ENCODE results near the gene SP3. TPM values are rescaled to one million over a fixed set of nuclear protein-coding genes. Genes with fewer than 3 reads are reported as not detected.
A peak's percentile ranks its signal among the peaks of the same experiment; 100 is the strongest.

The SP3 gene
- total and polyA plus RNA-seq, 2 donors (not counting 1 experiment from before 2014, with no cell fraction given): 64.1 to 124 TPM

- no peaks in the 10 kb centered on the region for H4K20me1 ChIP-seq (ENCODE audit: control insufficient read depth, extremely low read depth, insufficient read depth, low read length)
- H3K36me3 ChIP-seq (ENCODE audit: control insufficient read depth, insufficient read depth, low read length): no peaks in the 10 kb centered on the region
- H3K4me3 ChIP-seq (replicated peaks in 1 of 4; ENCODE audit: control extremely low read depth in 1 of 4, insufficient read depth in 1 of 4, low read depth in 3 of 4, low read length in 4 of 4): no peak overlapping the region
- no peak overlapping the region for H3K9ac ChIP-seq (ENCODE audit: insufficient read depth, low read length)
- H3K79me2 ChIP-seq (ENCODE audit: control insufficient read depth, insufficient read depth, low read length): peaks cover 92% of the 10 kb centered on the region
- no peak overlapping the region for H3K4me2 ChIP-seq (ENCODE audit: extremely low read depth, insufficient read depth, low read length)
- peak in 1 of 2 donors; percentile 35 for DNase-seq (ENCODE audit: low read depth in 2 of 2)
- H3K27ac ChIP-seq (ENCODE audit: insufficient read depth, low read length): no peak overlapping the region
- no peaks in the 10 kb centered on the region for H3K27me3 ChIP-seq (ENCODE audit: control insufficient read depth, insufficient read depth, low read length)
- no peak overlapping the region for H2AFZ ChIP-seq (ENCODE audit: low read length)
- H3K4me1 ChIP-seq (ENCODE audit: control insufficient read depth, extremely low read depth, insufficient read depth, low read length): no peaks in the 10 kb centered on the region
- no peaks in the 10 kb centered on the region for H3K9me3 ChIP-seq (ENCODE audit: control insufficient read depth, insufficient read depth, low read depth, low read length)
- TF ChIP-seq EZH2 (IDR thresholded peaks at IDR 0.05; ENCODE audit: low read length, missing control alignments) (no peak), CTCF (conservative IDR thresholded peaks at IDR 0.05 in 1 of 2, IDR thresholded peaks at IDR 0.05 in 1 of 2; ENCODE audit: low read depth in 1 of 2, low read length in 2 of 2) (no peak)
Observed at GRCh38 chr2:173934895-173935294, 30.3 kb downstream of the SP3 start.

- Histone ChIP-seq H3K79me2 (ENCODE audit: control insufficient read depth, insufficient read depth, low read length) (peaks cover 94% of the 10 kb centered on the region), H3K4me2 (ENCODE audit: extremely low read depth, insufficient read depth, low read length) (no peak overlapping the region), H3K4me1 (ENCODE audit: control insufficient read depth, extremely low read depth, insufficient read depth, low read length) (no peaks in the 10 kb centered on the region), H3K36me3 (ENCODE audit: control insufficient read depth, insufficient read depth, low read length) (no peaks in the 10 kb centered on the region), H3K27ac (ENCODE audit: insufficient read depth, low read length) (no peak overlapping the region), H3K27me3 (ENCODE audit: control insufficient read depth, insufficient read depth, low read length) (no peaks in the 10 kb centered on the region), H2AFZ (ENCODE audit: low read length) (no peak overlapping the region), H3K9ac (ENCODE audit: insufficient read depth, low read length) (no peak overlapping the region), H3K4me3 (replicated peaks in 1 of 4; ENCODE audit: control extremely low read depth in 1 of 4, insufficient read depth in 1 of 4, low read depth in 3 of 4, low read length in 4 of 4) (no peak overlapping the region), H3K9me3 (ENCODE audit: control insufficient read depth, insufficient read depth, low read depth, low read length) (no peaks in the 10 kb centered on the region), H4K20me1 (ENCODE audit: control insufficient read depth, extremely low read depth, insufficient read depth, low read length) (no peaks in the 10 kb centered on the region)
- DNase-seq (ENCODE audit: low read depth in 2 of 2): peak in 1 of 2 donors; percentile 52
- no peak for TF ChIP-seq CTCF (conservative IDR thresholded peaks at IDR 0.05 in 1 of 2, IDR thresholded peaks at IDR 0.05 in 1 of 2; ENCODE audit: low read depth in 1 of 2, low read length in 2 of 2)
- no peak for TF ChIP-seq EZH2 (IDR thresholded peaks at IDR 0.05; ENCODE audit: low read length, missing control alignments)
Observed at GRCh38 chr2:173931751-173932150, 33.4 kb downstream of the SP3 start.

- Histone ChIP-seq H3K27ac (ENCODE audit: insufficient read depth, low read length) (no peak overlapping the region), H4K20me1 (ENCODE audit: control insufficient read depth, extremely low read depth, insufficient read depth, low read length) (no peaks in the 10 kb centered on the region), H3K36me3 (ENCODE audit: control insufficient read depth, insufficient read depth, low read length) (no peaks in the 10 kb centered on the region), H3K4me3 (replicated peaks in 1 of 4; ENCODE audit: control extremely low read depth in 1 of 4, insufficient read depth in 1 of 4, low read depth in 3 of 4, low read length in 4 of 4) (no peak overlapping the region), H3K9me3 (ENCODE audit: control insufficient read depth, insufficient read depth, low read depth, low read length) (no peaks in the 10 kb centered on the region), H3K79me2 (ENCODE audit: control insufficient read depth, insufficient read depth, low read length) (peaks cover 91% of the 10 kb centered on the region), H2AFZ (ENCODE audit: low read length) (no peak overlapping the region), H3K4me1 (ENCODE audit: control insufficient read depth, extremely low read depth, insufficient read depth, low read length) (no peaks in the 10 kb centered on the region), H3K4me2 (ENCODE audit: extremely low read depth, insufficient read depth, low read length) (no peak overlapping the region), H3K9ac (ENCODE audit: insufficient read depth, low read length) (no peak overlapping the region), H3K27me3 (ENCODE audit: control insufficient read depth, insufficient read depth, low read length) (no peaks in the 10 kb centered on the region)
- no peak for DNase-seq (ENCODE audit: low read depth in 2 of 2)
- TF ChIP-seq CTCF (conservative IDR thresholded peaks at IDR 0.05 in 1 of 2, IDR thresholded peaks at IDR 0.05 in 1 of 2; ENCODE audit: low read depth in 1 of 2, low read length in 2 of 2) (no peak), EZH2 (IDR thresholded peaks at IDR 0.05; ENCODE audit: low read length, missing control alignments) (no peak)
Observed at GRCh38 chr2:173929441-173929840, 35.7 kb downstream of the SP3 start.

Data from fibroblast of lung (primary cell).